HepG2 (cell line): ENCODE data around the gene MAGT1. TPM values are rescaled to one million over a fixed set of nuclear protein-coding genes. Genes with fewer than 3 reads are reported as not detected.

Experiments
- CCDC6 ChIP-seq: sonication (generic); formaldehyde crosslinking; IDR thresholded peaks from 2 replicates; pipeline ENCODE4 v1.8.1; 2022; ENCODE audit warnings: mild to moderate bottlenecking, missing genetic modification reagents, moderate library complexity
- EEA1 ChIP-seq: sonication (generic); formaldehyde crosslinking; IDR thresholded peaks from 2 replicates; pipeline ENCODE4 v1.5.1; 2020; ENCODE audit warnings: mild to moderate bottlenecking, missing genetic modification reagents, borderline replicate concordance
- ETV5 ChIP-seq: IDR thresholded peaks from 2 replicates; pipeline ENCODE4 v1.6.1; 2018; ENCODE audit warnings: missing biosample characterization, missing genetic modification reagents, inconsistent platforms, borderline replicate concordance
- ETV6 ChIP-seq: sonication (generic); formaldehyde crosslinking; conservative IDR thresholded peaks from 2 replicates; pipeline ENCODE4 v1.4.0; 2020; ENCODE audit warnings: missing genetic modification reagents
- GLMP ChIP-seq: sonication (generic); formaldehyde crosslinking; IDR thresholded peaks from 2 replicates; pipeline ENCODE4 v1.9.0; 2021; ENCODE audit warnings: missing genetic modification reagents, mild to moderate bottlenecking, borderline replicate concordance
- HMG20B ChIP-seq: conservative IDR thresholded peaks from 2 replicates; pipeline ENCODE4 v1.6.1; 2016; ENCODE audit warnings: missing genetic modification reagents, missing compliant biosample characterization
- IRF9 ChIP-seq: sonication (generic); formaldehyde crosslinking; IDR thresholded peaks from 2 replicates; pipeline ENCODE4 v1.8.0; 2022; ENCODE audit warnings: missing genetic modification reagents, mild to moderate bottlenecking, borderline replicate concordance
- KDM4B ChIP-seq: sonication (generic); formaldehyde crosslinking; IDR thresholded peaks from 2 replicates; pipeline ENCODE4 v1.4.0; 2020; ENCODE audit warnings: missing genetic modification reagents
- PAX8 ChIP-seq: sonication (generic); formaldehyde crosslinking; IDR thresholded peaks from 2 replicates; pipeline ENCODE4 v1.8.0; 2022; ENCODE audit warnings: mild to moderate bottlenecking, missing genetic modification reagents, borderline replicate concordance
- PBX3 ChIP-seq: sonication (generic); formaldehyde crosslinking; IDR thresholded peaks from 2 replicates; pipeline ENCODE4 v1.8.1; 2023; ENCODE audit warnings: missing genetic modification reagents, inconsistent platforms, borderline replicate concordance
- RFXAP ChIP-seq: sonication (generic); formaldehyde crosslinking; IDR thresholded peaks from 2 replicates; pipeline ENCODE4 v1.4.0; 2020; ENCODE audit warnings: missing genetic modification reagents, borderline replicate concordance
- SP140L ChIP-seq: sonication (generic); formaldehyde crosslinking; IDR thresholded peaks from 2 replicates; pipeline ENCODE4 v1.4.0; 2020; ENCODE audit warnings: missing genetic modification reagents, borderline replicate concordance
- TARDBP ChIP-seq: sonication (generic); formaldehyde crosslinking; IDR thresholded peaks from 2 replicates; pipeline ENCODE4 v1.8.0; 2022; ENCODE audit warnings: mild to moderate bottlenecking, missing genetic modification reagents
- TBX2 ChIP-seq: sonication (generic); formaldehyde crosslinking; IDR thresholded peaks from 2 replicates; pipeline ENCODE4 v1.5.0; 2020; ENCODE audit warnings: missing genetic modification reagents, mild to moderate bottlenecking, borderline replicate concordance
- ZFP36L1 ChIP-seq: sonication (generic); formaldehyde crosslinking; IDR thresholded peaks from 2 replicates; pipeline ENCODE4 v1.8.0; 2022; ENCODE audit warnings: mild to moderate bottlenecking, missing genetic modification reagents, moderate library complexity
- ZKSCAN8 ChIP-seq: IDR thresholded peaks from 2 replicates; pipeline ENCODE4 v1.6.1; 2016; ENCODE audit warnings: borderline replicate concordance, missing genetic modification reagents, missing compliant biosample characterization
- ZMYM4 ChIP-seq: sonication (generic); formaldehyde crosslinking; IDR thresholded peaks from 2 replicates; pipeline ENCODE4 v1.8.1; 2023; ENCODE audit warnings: mild to moderate bottlenecking, missing genetic modification reagents
- ZNF329 ChIP-seq: sonication (generic); formaldehyde crosslinking; IDR thresholded peaks from 2 replicates; pipeline ENCODE4 v1.9.0; 2021; ENCODE audit warnings: low read depth, mild to moderate bottlenecking, missing genetic modification reagents
- ZNF33A ChIP-seq: sonication (generic); formaldehyde crosslinking; IDR thresholded peaks from 2 replicates; pipeline ENCODE4 v1.5.1; 2020; ENCODE audit warnings: missing genetic modification reagents, mild to moderate bottlenecking, moderate library complexity, borderline replicate concordance
- ZNF558 ChIP-seq: sonication (generic); formaldehyde crosslinking; IDR thresholded peaks from 2 replicates; pipeline ENCODE4 v1.9.0; 2022; ENCODE audit warnings: mild to moderate bottlenecking, missing genetic modification reagents, borderline replicate concordance
- ZNF562 ChIP-seq: sonication (generic); formaldehyde crosslinking; IDR thresholded peaks from 2 replicates; pipeline ENCODE4 v1.8.0; 2022; ENCODE audit warnings: missing genetic modification reagents, borderline replicate concordance
- ZNF616 ChIP-seq: sonication (generic); formaldehyde crosslinking; IDR thresholded peaks from 2 replicates; pipeline ENCODE4 v1.5.0; 2020; ENCODE audit warnings: low read depth, mild to moderate bottlenecking, missing genetic modification reagents
- ZNF891 ChIP-seq: sonication (generic); formaldehyde crosslinking; IDR thresholded peaks from 2 replicates; pipeline ENCODE4 v1.5.0; 2020; ENCODE audit warnings: mild to moderate bottlenecking, missing genetic modification reagents
- ZUFSP ChIP-seq: sonication (generic); formaldehyde crosslinking; IDR thresholded peaks from 2 replicates; pipeline ENCODE4 v1.9.0; 2021; ENCODE audit warnings: missing genetic modification reagents, mild to moderate bottlenecking, borderline replicate concordance
- polyA plus RNA-seq, 8 experiments: library from polyadenylated mRNA; depleted of rRNA in 3 of 8; stranded (reverse) in 7 of 8; unstranded in 1 of 8; fragments of >200 nt; fragmentation: Illumina TruSeq in 4 of 8; extraction: Trizol in 4 of 8; gene quantifications; 2 replicates each; pipeline versions ENCODE4 v1.2.1 to v1.2.3, GENCODE V29; 2011 to 2016; ENCODE audit warnings: low read depth in 4 of 8, missing spikeins in 1 of 8, mixed read lengths in 1 of 8; ENCODE audit not compliant: insufficient read depth in 1 of 8
- total RNA-seq, 5 experiments: library from RNA; depleted of rRNA; stranded (reverse); fragments of >200 nt; fragmentation: Illumina TruSeq; extraction: Trizol; gene quantifications; 2 replicates each; pipeline ENCODE4 v1.2.3, GENCODE V29; 2016; ENCODE audit warnings: low read depth in 1 of 5

The MAGT1 gene
- total and polyA plus RNA-seq, 2 of the 13 experiments (the other 11 are each of a cell fraction or from before 2014, with no cell fraction given), result 38.0 to 75.0 TPM

- no peak for TF ChIP-seq GLMP
- no peak for TF ChIP-seq ZFP36L1 (CRISPR knock-in tag)
- TF ChIP-seq ZNF616 (CRISPR knock-in tag), result no peak
- TF ChIP-seq TARDBP (CRISPR knock-in tag), result no peak
- no peak for TF ChIP-seq KDM4B
- TF ChIP-seq CCDC6 (CRISPR knock-in tag), result no peak
- TF ChIP-seq ZNF558 (CRISPR knock-in tag), result no peak
- TF ChIP-seq ZMYM4 (CRISPR knock-in tag), result peak; percentile 90
- no peak for TF ChIP-seq ZNF891
- TF ChIP-seq IRF9 (CRISPR knock-in tag), result no peak
- no peak for TF ChIP-seq ZNF33A
- no peak for TF ChIP-seq PAX8 (CRISPR knock-in tag)
- no peak for TF ChIP-seq PBX3 (CRISPR knock-in tag)
- no peak for TF ChIP-seq RFXAP (CRISPR knock-in tag)
- no peak for TF ChIP-seq SP140L (CRISPR knock-in tag)
- TF ChIP-seq ETV5 (CRISPR knock-in tag), result peak; percentile 89
- no peak for TF ChIP-seq ZUFSP (CRISPR knock-in tag)
- no peak for TF ChIP-seq ZNF562 (CRISPR knock-in tag)
- no peak for TF ChIP-seq ZNF329 (CRISPR knock-in tag)
- TF ChIP-seq EEA1 (CRISPR knock-in tag), result no peak
- no peak for TF ChIP-seq ZKSCAN8 (CRISPR knock-in tag)
- TF ChIP-seq TBX2 (CRISPR knock-in tag), result no peak
- no peak for TF ChIP-seq HMG20B (CRISPR knock-in tag)
- TF ChIP-seq ETV6 (CRISPR knock-in tag), result 0 out of 2 replicates have a peak, but pooled peaks have one; percentile 34
Measured at GRCh38 chrX:77910108-77910840, 15.0 kb upstream of the MAGT1 start, which contains the start of gene ATP7A (continued).
